Mesenchymal stem cell (in vitro differentiated cells and primary cell): ENCODE measurements around the gene UNKL.

ENCODE experiments used
- DNase-seq: peaks from one replicate; pipeline ENCODE4 v3.0.0-alpha.2; 2013
- H2AFZ ChIP-seq: one replicate; pipeline ENCODE4 v1.6.1; 2013; ENCODE audit warnings: low read depth, mild to moderate bottlenecking, control low read depth, inconsistent platforms, low read length, moderate library complexity
- H2AK5ac ChIP-seq: 2 replicates; pipeline ENCODE4 v1.6.1; 2013; ENCODE audit warnings: low read length, moderate library complexity, mild to moderate bottlenecking, inconsistent platforms; ENCODE audit not compliant: severe bottlenecking
- H2BK120ac ChIP-seq: one replicate; pipeline ENCODE4 v1.6.1; 2013; ENCODE audit warnings: low read depth, mild to moderate bottlenecking, inconsistent platforms, low read length, moderate library complexity
- H2BK12ac ChIP-seq, 2 experiments: one replicate each; pipeline ENCODE4 v1.6.1; 2013; ENCODE audit warnings: inconsistent platforms in 2 of 2, low read length in 2 of 2, mild to moderate bottlenecking in 2 of 2, moderate library complexity in 2 of 2, control low read depth in 1 of 2
- H2BK15ac ChIP-seq: one replicate; pipeline ENCODE4 v1.6.1; 2013; ENCODE audit warnings: mild to moderate bottlenecking, low read depth, inconsistent platforms; ENCODE audit not compliant: poor library complexity, severe bottlenecking
- H2BK5ac ChIP-seq: 2 replicates; pipeline ENCODE4 v1.6.1; 2013; ENCODE audit warnings: low read depth, mild to moderate bottlenecking, low read length, control low read depth, inconsistent platforms; ENCODE audit not compliant: poor library complexity, severe bottlenecking
- H3K14ac ChIP-seq, 2 experiments: one replicate each; pipeline ENCODE4 v1.6.1; 2013; ENCODE audit warnings: inconsistent platforms in 2 of 2, low read length in 2 of 2, control low read depth in 1 of 2, mild to moderate bottlenecking in 1 of 2, moderate library complexity in 1 of 2
- H3K18ac ChIP-seq, 2 experiments: one replicate each; pipeline ENCODE4 v1.6.1; 2013; ENCODE audit warnings: inconsistent platforms in 2 of 2, low read length in 2 of 2, control low read depth in 1 of 2, low read depth in 1 of 2, mild to moderate bottlenecking in 1 of 2
- H3K23ac ChIP-seq, 2 experiments: one replicate each; pipeline ENCODE4 v1.6.1; 2013; ENCODE audit warnings: inconsistent platforms in 2 of 2, low read length in 2 of 2, mild to moderate bottlenecking in 2 of 2, moderate library complexity in 2 of 2, control low read depth in 1 of 2
- H3K27ac ChIP-seq: 2 replicates; pipeline ENCODE4 v1.5.1; 2013; ENCODE audit warnings: mild to moderate bottlenecking, moderate library complexity, low read length, control low read depth, inconsistent platforms; ENCODE audit not compliant: poor library complexity, severe bottlenecking
- H3K27me3 ChIP-seq, 2 experiments: 2 replicates each; pipeline versions ENCODE4 v1.6.1 to v1.7.0; 2013; ENCODE audit warnings: low read length in 2 of 2, mild to moderate bottlenecking in 2 of 2, moderate library complexity in 2 of 2, control low read depth in 1 of 2, inconsistent platforms in 1 of 2; ENCODE audit not compliant: control insufficient read depth in 1 of 2, insufficient read depth in 1 of 2
- H3K36me3 ChIP-seq, 2 experiments: 2 replicates each; pipeline versions ENCODE4 v1.6.1 to v1.7.0; 2013; ENCODE audit warnings: low read length in 2 of 2, control low read depth in 1 of 2, inconsistent platforms in 1 of 2, low read depth in 1 of 2, mild to moderate bottlenecking in 1 of 2; ENCODE audit not compliant: insufficient read depth in 2 of 2, control insufficient read depth in 1 of 2
- H3K4ac ChIP-seq, 2 experiments: one replicate each; pipeline ENCODE4 v1.6.1; 2013; ENCODE audit warnings: inconsistent platforms in 2 of 2, low read length in 2 of 2, mild to moderate bottlenecking in 2 of 2, moderate library complexity in 2 of 2, control low read depth in 1 of 2, low read depth in 1 of 2
- H3K4me1 ChIP-seq: 2 replicates; pipeline ENCODE4 v1.6.1; 2013; ENCODE audit warnings: low read depth, low read length, control low read depth; ENCODE audit not compliant: control insufficient read depth, insufficient read depth
- H3K4me2 ChIP-seq: 2 replicates; pipeline ENCODE4 v1.6.1; 2013; ENCODE audit warnings: low read length, mild to moderate bottlenecking, inconsistent platforms; ENCODE audit not compliant: poor library complexity, severe bottlenecking
- H3K4me3 ChIP-seq, 2 experiments: 2 replicates each; pipeline versions ENCODE4 v1.5.1 to v1.7.0; 2013; ENCODE audit warnings: low read length in 2 of 2, mild to moderate bottlenecking in 2 of 2, control low read depth in 1 of 2, low read depth in 1 of 2; ENCODE audit not compliant: insufficient read depth in 1 of 2
- H3K79me1 ChIP-seq: replicated peaks from 2 replicates; pipeline ENCODE4 v1.6.1; 2013; ENCODE audit warnings: mild to moderate bottlenecking, control low read depth, low read length, inconsistent platforms; ENCODE audit not compliant: poor library complexity, severe bottlenecking
- H3K9ac ChIP-seq: 2 replicates; pipeline ENCODE4 v1.7.0; 2013; ENCODE audit warnings: mild to moderate bottlenecking, low read length, moderate library complexity
- H3K9me3 ChIP-seq: 2 replicates; pipeline ENCODE4 v1.7.0; 2013; ENCODE audit warnings: mild to moderate bottlenecking, low read length; ENCODE audit not compliant: control insufficient read depth
- H4K8ac ChIP-seq: one replicate; pipeline ENCODE4 v1.6.1; 2013; ENCODE audit warnings: inconsistent platforms, mild to moderate bottlenecking, low read length, moderate library complexity
- H4K91ac ChIP-seq: one replicate; pipeline ENCODE4 v1.6.1; 2013; ENCODE audit warnings: mild to moderate bottlenecking, low read length, inconsistent platforms
- WGBS: methylation state at CpG from one replicate; pipeline ENCODE4 v1.1.7; 2013; ENCODE audit warnings: mixed read lengths; 5-methylcytosine and 5-hydroxymethylcytosine counted together

UNKL gene

GRCh38 chr16:1424028-1424427, 9.5 kb upstream of the UNKL start:
- no peak for DNase-seq
- Histone ChIP-seq H3K14ac (no peak overlapping the region), H3K27me3 (peaks cover 0 to 3% of the 10 kb centered on the region in 2 experiments), H3K23ac (no peak overlapping the region), H4K91ac (no peak overlapping the region), H2BK15ac (no peak overlapping the region), H3K4ac (no peak overlapping the region), H2BK5ac (no peak overlapping the region), H2AFZ (no peak overlapping the region), H3K36me3 (no peaks in the 10 kb centered on the region), H3K27ac (no peak overlapping the region), H2BK12ac (no peak overlapping the region), H3K4me1 (peaks cover 8% of the 10 kb centered on the region), H2AK5ac (no peak overlapping the region), H3K4me3 (no peak overlapping the region), H3K79me1 (peaks cover 13% of the 10 kb centered on the region), H3K9ac (no peak overlapping the region), H3K18ac (no peak overlapping the region), H4K8ac (no peak overlapping the region), H3K4me2 (no peak overlapping the region), H2BK120ac (no peak overlapping the region), H3K9me3 (no peaks in the 10 kb centered on the region)
- 92% methylated on average over 10 of the region's 12 CpGs for WGBS

GRCh38 chr16:1422076-1422475, 7.6 kb upstream of the UNKL start:
- H3K9me3 ChIP-seq = no peaks in the 10 kb centered on the region
- no peak overlapping the region for H3K4me3 ChIP-seq
- no peak overlapping the region for H3K18ac ChIP-seq
- no peak overlapping the region for H2BK12ac ChIP-seq
- H3K14ac ChIP-seq = no peak overlapping the region
- no peak overlapping the region for H3K9ac ChIP-seq
- H2AFZ ChIP-seq = no peak overlapping the region
- H2BK15ac ChIP-seq = no peak overlapping the region
- H3K36me3 ChIP-seq = peaks cover 4% of the 10 kb centered on the region in 2 experiments
- H3K27ac ChIP-seq = no peak overlapping the region
- H3K4ac ChIP-seq = peak overlapping the region in 1 of 2 experiments; percentile 81
- peak overlapping the region; percentile 38 for H2AK5ac ChIP-seq
- no peak overlapping the region for H2BK5ac ChIP-seq
- WGBS = 89% methylated on average over 10 of the region's 10 CpGs
- H3K27me3 ChIP-seq = no peaks in the 10 kb centered on the region
- H3K4me1 ChIP-seq = peaks cover 10% of the 10 kb centered on the region
- DNase-seq = no peak
- no peak overlapping the region for H2BK120ac ChIP-seq
- peak overlapping the region; percentile 37 for H4K8ac ChIP-seq
- H3K4me2 ChIP-seq = no peak overlapping the region
- H3K23ac ChIP-seq = no peak overlapping the region
- H4K91ac ChIP-seq = no peak overlapping the region
- peaks cover 19% of the 10 kb centered on the region for H3K79me1 ChIP-seq

- Histone ChIP-seq H3K4me2 (peak overlapping the region; percentile 81), H3K23ac (peak overlapping the region in 1 of 2 experiments; percentile 96), H2BK5ac (no peak overlapping the region), H2BK12ac (peak overlapping the region in 1 of 2 experiments; percentile 71), H2BK15ac (no peak overlapping the region), H4K91ac (peak overlapping the region; percentile 43), H3K36me3 (peaks cover 4% of the 10 kb centered on the region in 2 experiments), H3K9ac (peak overlapping the region; percentile 97), H2AK5ac (peak overlapping the region; percentile 23), H3K18ac (peak overlapping the region in 1 of 2 experiments; percentile 72), H3K27me3 (no peaks in the 10 kb centered on the region), H3K27ac (peak overlapping the region; percentile 25), H3K4me3 (peak overlapping the region; percentile 94 to 99), H3K14ac (peak overlapping the region in 1 of 2 experiments; percentile 41), H3K79me1 (peaks cover 21% of the 10 kb centered on the region), H2BK120ac (no peak overlapping the region), H2AFZ (peak overlapping the region; percentile 73), H3K4ac (peak overlapping the region; percentile 73 to 97), H4K8ac (peak overlapping the region; percentile 81), H3K4me1 (peaks cover 12% of the 10 kb centered on the region), H3K9me3 (no peaks in the 10 kb centered on the region)
- WGBS = 4% methylated on average over 22 of the region's 22 CpGs
- peak; percentile 20 for DNase-seq
These were observed 5.6 kb upstream of the UNKL start for GRCh38 chr16:1420111-1420539.

- H2BK5ac ChIP-seq = no peak overlapping the region
- no peak for DNase-seq
- H3K9ac ChIP-seq = no peak overlapping the region
- H3K36me3 ChIP-seq = peaks cover 4 to 12% of the 10 kb centered on the region in 2 experiments
- H3K18ac ChIP-seq = no peak overlapping the region
- H2BK12ac ChIP-seq = no peak overlapping the region
- 82% methylated on average over 3 of the region's 3 CpGs for WGBS
- H3K23ac ChIP-seq = no peak overlapping the region
- no peak overlapping the region for H2AK5ac ChIP-seq
- H2BK120ac ChIP-seq = no peak overlapping the region
- peaks cover 25% of the 10 kb centered on the region for H3K4me1 ChIP-seq
- no peak overlapping the region for H3K4ac ChIP-seq
- no peak overlapping the region for H3K27ac ChIP-seq
- no peak overlapping the region for H4K8ac ChIP-seq
- no peak overlapping the region for H2BK15ac ChIP-seq
- H3K4me3 ChIP-seq = no peak overlapping the region
- no peak overlapping the region for H3K4me2 ChIP-seq
- no peaks in the 10 kb centered on the region for H3K9me3 ChIP-seq
- H3K14ac ChIP-seq = no peak overlapping the region
- no peak overlapping the region for H4K91ac ChIP-seq
- H2AFZ ChIP-seq = no peak overlapping the region
- H3K79me1 ChIP-seq = peaks cover 29% of the 10 kb centered on the region
- no peaks in the 10 kb centered on the region for H3K27me3 ChIP-seq
These were observed 2.0 kb upstream of the UNKL start for GRCh38 chr16:1416521-1416941.
